K562 (cell line): Measurements from ENCODE around the gene AIG1. TPM values are rescaled to one million over a fixed set of nuclear protein-coding genes. Genes with fewer than 3 reads are reported as not detected.
"Not testable (repeated sequence)": the region's sequence is repeated elsewhere in the genome, so short reads cannot be mapped to it uniquely, and the experiment has no call there.

Source experiments
- ATAC-seq: fragments of 200-7000 bp; cut with Tn5 transposase; 3 replicates; pipeline ENCODE4 v1.9.1; 2020; ENCODE audit warnings: moderate library complexity
- BruUV-seq: library from RNA; stranded (reverse); fragments of 400-500 nt; replicated peaks from 2 replicates; lab custom pipeline; 2021; lab: Mats Ljungman, UMichigan
- CTCF ChIA-PET: fragments of 300-600 bp; formaldehyde crosslinking; extraction: SDS; loops from one replicate; lab custom pipeline; 2021; ENCODE audit warnings: low intra/inter-chr PET ratio; lab: Yijun Ruan, JAX
- POLR2A ChIA-PET: fragments of 300-600, 350-650 bp; sonication (Branson Sonifier 250); formaldehyde crosslinking; extraction: SDS; loops from one replicate; lab custom pipeline; 2021; ENCODE audit warnings: antibody characterized with exemption, inconsistent platforms; lab: Yijun Ruan, JAX
- DNase-seq, 4 experiments: peaks; one replicate each; pipeline versions ENCODE4 v3.0.0 to v3.0.0-alpha.2; 2011 to 2018; ENCODE audit warnings: low spot score in 3 of 4, mixed read lengths in 3 of 4; ENCODE audit errors: extremely low read depth in 1 of 4
- FAIRE-seq: peaks from 2 replicates; lab custom pipeline; 2011; peaks lifted over from hg19 to GRCh38; lab: Jason Lieb, UNC
- H2AFZ ChIP-seq: 2 replicates; pipeline ENCODE4 v1.6.0; 2011; ENCODE audit warnings: low read depth, low read length, control low read depth, inconsistent platforms
- H3K27ac ChIP-seq: fragments of 200-600 bp; 3 replicates; pipeline ENCODE4 v1.8.0; 2011; ENCODE audit warnings: low read depth, mild to moderate bottlenecking, control low read depth, inconsistent platforms, low read length, moderate library complexity, mixed read lengths; ENCODE audit errors: extremely low read depth
- H3K27me3 ChIP-seq, 2 experiments: fragments of 300-600 bp in 1 of 2; 2 replicates in 1 of 2; 3 replicates in 1 of 2; pipeline versions ENCODE4 v1.6.0 to v1.8.0; 2011; ENCODE audit warnings: inconsistent platforms in 2 of 2, low read length in 2 of 2, mild to moderate bottlenecking in 1 of 2, mixed read lengths in 1 of 2, moderate library complexity in 1 of 2; ENCODE audit not compliant: control insufficient read depth in 2 of 2, insufficient read depth in 2 of 2
- H3K36me3 ChIP-seq: fragments of 300-600 bp; 3 replicates; pipeline ENCODE4 v1.8.0; 2011; ENCODE audit warnings: mild to moderate bottlenecking, low read length, inconsistent platforms; ENCODE audit not compliant: control insufficient read depth, insufficient read depth
- H3K4me1 ChIP-seq, 2 experiments: fragments of 200-600 bp in 1 of 2; replicated peaks in 1 of 2; 2 replicates in 1 of 2; 3 replicates in 1 of 2; pipeline versions ENCODE4 v1.5.1 to v1.8.0; 2011; ENCODE audit warnings: inconsistent platforms in 2 of 2, low read length in 2 of 2, mild to moderate bottlenecking in 1 of 2, mixed read lengths in 1 of 2, moderate library complexity in 1 of 2; ENCODE audit not compliant: control insufficient read depth in 2 of 2, insufficient read depth in 2 of 2
- H3K4me2 ChIP-seq: 2 replicates; pipeline ENCODE4 v1.6.1; 2011; ENCODE audit warnings: low read length, control low read depth, inconsistent platforms, mixed read lengths; ENCODE audit not compliant: insufficient read depth
- H3K4me3 ChIP-seq: fragments of 200-600 bp; sonication (generic), shearing (Covaris generic); 2 replicates; pipeline ENCODE4 v1.5.1; 2016; ENCODE audit warnings: control low read depth, inconsistent platforms
- H3K79me2 ChIP-seq: fragments of 200-600 bp; 3 replicates; pipeline ENCODE4 v1.8.0; 2011; ENCODE audit warnings: low read length, inconsistent platforms; ENCODE audit not compliant: control insufficient read depth, insufficient read depth
- H3K9ac ChIP-seq, 2 experiments: 2 replicates each; pipeline versions ENCODE4 v1.6.0 to v1.6.1; 2011; ENCODE audit warnings: low read depth in 2 of 2, low read length in 2 of 2, control low read depth in 1 of 2, inconsistent platforms in 1 of 2, mild to moderate bottlenecking in 1 of 2, mixed read lengths in 1 of 2; ENCODE audit not compliant: insufficient read depth in 1 of 2
- H3K9me1 ChIP-seq: one replicate; pipeline ENCODE4 v1.6.0; 2011; ENCODE audit warnings: inconsistent platforms, mild to moderate bottlenecking, low read length, moderate library complexity; ENCODE audit not compliant: control insufficient read depth, insufficient read depth
- H3K9me3 ChIP-seq: replicated peaks from 2 replicates; pipeline ENCODE4 v1.5.1; 2011; ENCODE audit warnings: low read depth, low read length, inconsistent platforms; ENCODE audit not compliant: control insufficient read depth, insufficient read depth
- H4K20me1 ChIP-seq: replicated peaks from 2 replicates; pipeline ENCODE4 v1.6.1; 2011; ENCODE audit warnings: low read length, inconsistent platforms, mixed read lengths; ENCODE audit not compliant: control insufficient read depth, insufficient read depth
- CBFA2T2 ChIP-seq: fragments of 450-650 bp; conservative IDR thresholded peaks from 2 replicates; pipeline ENCODE4 v1.6.1; 2017; ENCODE audit warnings: mild to moderate bottlenecking
- CBFA2T3 ChIP-seq: fragments of 450-650 bp; IDR thresholded peaks from 2 replicates; pipeline ENCODE4 v1.6.1; 2017
- CBX3 ChIP-seq, 2 experiments: IDR thresholded peaks; 1 replicate in 1 of 2; 2 replicates in 1 of 2; pipeline ENCODE4 v1.6.1; 2012; ENCODE audit warnings: inconsistent platforms in 2 of 2, low read length in 2 of 2, borderline replicate concordance in 1 of 2, control low read depth in 1 of 2
- MYBL2 ChIP-seq, 2 experiments: fragments of 450-650 bp in 1 of 2; sonication (generic) in 1 of 2; formaldehyde crosslinking in 1 of 2; IDR thresholded peaks; 2 replicates each; pipeline versions ENCODE4 v1.6.1 to v1.8.1; 2017 to 2022; ENCODE audit warnings: borderline replicate concordance in 1 of 2, inconsistent platforms in 1 of 2, low read depth in 1 of 2, mild to moderate bottlenecking in 1 of 2, missing genetic modification reagents in 1 of 2, moderate library complexity in 1 of 2
- TCF3 ChIP-seq: sonication (generic); formaldehyde crosslinking; IDR thresholded peaks from 2 replicates; pipeline ENCODE4 v1.4.0; 2020; ENCODE audit warnings: mild to moderate bottlenecking, missing genetic modification reagents
- TRIM24 ChIP-seq, 2 experiments: fragments of 450-650 bp; IDR thresholded peaks; 2 replicates each; pipeline ENCODE4 v1.6.1; 2016
- ZNF431 ChIP-seq: sonication (generic); formaldehyde crosslinking; IDR thresholded peaks from 2 replicates; pipeline ENCODE4 v1.8.0; 2022; ENCODE audit warnings: mild to moderate bottlenecking, missing genetic modification reagents
- WGBS: fragments of 100-300 bp; shearing (Covaris generic); methylation state at CpG from one replicate; pipeline ENCODE4 v1.1.6; 2016; ENCODE audit warnings: low coverage, mixed read lengths; ENCODE audit not compliant: insufficient coverage; ENCODE audit errors: missing lambda C conversion rate; 5-methylcytosine and 5-hydroxymethylcytosine counted together
- in situ Hi-C: fragments of 300-500 bp; cut with MboI; formaldehyde crosslinking; loops from 4 replicates; pipeline ENCODE4 v1.15.0; 2018; ENCODE audit warnings: inconsistent platforms, mixed read lengths
- intact Hi-C: fragments of 100-400 bp; cut with micrococcal nuclease; formaldehyde crosslinking; loops from 2 replicates; pipeline ENCODE4 v1.14.2; 2022
- polyA plus RNA-seq, 8 experiments: library from polyadenylated mRNA; depleted of rRNA in 4 of 8; stranded (reverse) in 5 of 8; unstranded in 3 of 8; fragments of >200 nt; fragmentation: Nextera tagmentation in 2 of 8; fragmentation: Illumina TruSeq in 1 of 8; extraction: Ambion mirVana in 2 of 8; extraction: Trizol in 1 of 8; gene quantifications; 2 replicates each; pipeline versions ENCODE4 v1.2.1 to v1.2.3, GENCODE V29; 2011 to 2014; ENCODE audit warnings: inconsistent platforms in 1 of 8, missing spikeins in 1 of 8
- total RNA-seq, 7 experiments: library from RNA; depleted of rRNA in 6 of 7; stranded (reverse); fragments of >200 nt in 6 of 7; fragmentation: Illumina TruSeq in 2 of 7; extraction: Trizol in 2 of 7; gene quantifications; 2 replicates each; pipeline versions ENCODE4 v1.2.1 to v1.2.3, GENCODE V29; 2011 to 2021; ENCODE audit warnings: low replicate concordance in 1 of 7

The AIG1 gene
- total and polyA plus RNA-seq, 9 of the 15 experiments (the other 6 are each of a cell fraction or from before 2014, with no cell fraction given), result 74.8 to 333 (median 127) TPM

DNA sequence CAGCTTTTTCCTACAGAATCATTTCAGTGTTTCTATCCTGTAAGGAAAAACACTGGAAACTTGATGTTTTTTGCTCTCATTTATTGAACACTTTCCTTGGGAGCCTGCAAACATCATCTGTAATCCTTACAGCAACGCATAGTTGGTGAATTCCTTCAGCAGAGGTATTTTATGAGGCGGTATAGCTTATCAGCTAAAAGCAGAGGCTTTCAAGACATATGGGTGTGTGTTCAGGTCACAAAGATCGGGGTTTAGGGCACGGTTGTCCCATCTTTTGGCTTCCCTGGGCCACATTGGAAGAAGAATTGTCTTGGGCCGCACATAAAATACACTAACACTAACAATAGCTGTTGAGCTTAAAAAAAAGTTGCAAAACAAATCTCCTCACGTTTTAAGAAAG lies 185.0 kb downstream of the AIG1 start:
- POLR2A ChIA-PET, result no interaction called here
- Histone ChIP-seq H3K4me2 (no peak overlapping the region), H3K4me1 (no peaks in the 10 kb centered on the region; a peak in 1 of 5 replicates), H3K9me3 (0 out of 2 replicates have a peak, but pooled peaks cover 4% of the 10 kb centered on the region), H3K27me3 (no peaks in the 10 kb centered on the region), H3K4me3 (no peak overlapping the region), H3K9ac (no peak overlapping the region), H3K27ac (no peak overlapping the region), H4K20me1 (no peaks in the 10 kb centered on the region), H3K79me2 (no peaks in the 10 kb centered on the region), H3K9me1 (no peaks in the 10 kb centered on the region), H3K36me3 (peaks cover 23% of the 10 kb centered on the region; the same call in 2 of the 3 replicates), H2AFZ (no peak overlapping the region)
- intact Hi-C loops (no loop called here), in situ Hi-C loops (no loop called here)
- CTCF ChIA-PET, result no interaction called here
- WGBS, result 25% methylated on average over 6 of the region's 6 CpGs
- no TSS peak for BruUV-seq
- DNase-seq (peak; percentile 36 to 40 (median 37)), FAIRE-seq (peak; percentile 51), ATAC-seq (peak; percentile 60)
- TF ChIP-seq TCF3 (CRISPR knock-in tag) (peak; percentile 62; the same call in 1 of the 2 replicates), MYBL2 (IDR thresholded peaks at IDR 0.05; ENCODE audit: low read depth) (no peak), MYBL2 (CRISPR knock-in tag; IDR thresholded peaks at IDR 0.05; ENCODE audit: borderline replicate concordance) (no peak), CBFA2T3 (peak; percentile 55), CBFA2T2 (peak; percentile 31)

DNA sequence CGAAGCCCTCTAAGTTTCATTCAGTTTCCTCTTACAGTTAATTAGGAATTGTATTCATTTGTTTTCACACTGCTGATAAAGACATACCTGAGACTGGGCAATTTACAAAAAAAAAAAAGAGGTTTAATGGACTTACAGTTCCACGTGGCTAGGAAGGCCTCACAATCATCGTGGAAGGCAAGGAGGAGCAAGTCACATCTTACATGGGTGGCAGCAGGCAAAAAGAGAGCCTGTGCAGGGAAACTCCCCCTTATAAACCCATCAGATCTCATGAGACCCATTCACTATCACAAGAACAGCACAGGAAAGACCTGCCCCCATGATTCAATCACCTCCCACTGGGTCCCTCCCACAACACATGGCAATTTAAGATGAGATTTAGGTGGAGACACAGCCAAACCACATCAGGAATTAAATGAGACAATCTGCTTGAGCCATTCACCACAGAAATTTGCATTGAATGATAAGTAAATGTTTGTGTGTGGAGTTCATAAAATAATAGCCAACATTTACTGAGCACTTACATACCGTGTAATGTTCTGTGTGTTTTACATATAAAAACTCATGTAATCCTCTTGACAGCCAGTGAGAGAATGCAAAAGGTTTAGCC lies 185.6 kb downstream of the AIG1 start:
- peak in 1 of 4 experiments; percentile 12 for DNase-seq
- H4K20me1 ChIP-seq, H2AFZ ChIP-seq, in situ Hi-C loops, CTCF ChIA-PET, H3K9ac ChIP-seq, BruUV-seq, H3K27me3 ChIP-seq, H3K79me2 ChIP-seq, H3K9me1 ChIP-seq, intact Hi-C loops, H3K4me1 ChIP-seq, H3K4me2 ChIP-seq, POLR2A ChIA-PET, FAIRE-seq, H3K9me3 ChIP-seq, H3K4me3 ChIP-seq, H3K27ac ChIP-seq, ATAC-seq: not testable (repeated sequence)
- TF ChIP-seq ZNF431 (CRISPR knock-in tag), result peak; percentile 99
- TF ChIP-seq TRIM24 (IDR thresholded peaks at IDR 0.05), result 0 out of 4 replicates have a peak, but pooled peaks have one; percentile 16 to 37
- TF ChIP-seq CBFA2T3, result peak; percentile 64
- peak; percentile 31; the same call in 1 of the 2 replicates for TF ChIP-seq CBFA2T2
- TF ChIP-seq CBX3 (IDR thresholded peaks at IDR 0.05; ENCODE audit: borderline replicate concordance in 1 of 2, low read length in 2 of 2), result peak in 1 of 2 experiments; percentile 63; a peak in 1 of 3 replicates
- 0 out of 2 replicates have a peak, but pooled peaks have one; percentile 24 for TF ChIP-seq TCF3 (CRISPR knock-in tag)
- H3K36me3 ChIP-seq, result peaks cover 24% of the 10 kb centered on the region; the same call in 2 of the 3 replicates
- WGBS, result 64% methylated on average over 4 of the region's 4 CpGs
